Heart left ventricle (tissue), 16 donors: Measurements from ENCODE around the gene MTIF2. TPM values are rescaled to one million over a fixed set of nuclear protein-coding genes. Genes with fewer than 3 reads are reported as not detected.
"Not testable (repeated sequence)": the region's sequence is repeated elsewhere in the genome, so short reads cannot be mapped to it uniquely, and the experiment has no call there.

Experiments used
- ATAC-seq, 4 donors: fragments of 200-7000 bp; cut with Tn5 transposase; one replicate each; pipeline ENCODE4 v1.9.1; 2020 to 2022; ENCODE audit warnings: moderate library complexity in 4 of 4, mild to moderate bottlenecking in 3 of 4, moderate number of reproducible peaks in 1 of 4
- DNase-seq, 5 donors: peaks; one replicate each; pipeline ENCODE4 v3.0.0-alpha.2; 2020
- H3K27ac ChIP-seq, 12 donors: fragments of 200-600 bp; sonication (generic) in 4 of 12; one replicate each; pipeline versions ENCODE4 v1.5.0 to v1.8.0; 2016 to 2022; ENCODE audit warnings: mild to moderate bottlenecking in 2 of 12
- H3K27me3 ChIP-seq, 9 donors: fragments of 200-600 bp; sonication (generic) in 2 of 9; one replicate each; pipeline versions ENCODE4 v1.5.1 to v1.8.0; 2016 to 2022; ENCODE audit warnings: mild to moderate bottlenecking in 3 of 9
- H3K36me3 ChIP-seq, 9 donors: fragments of 200-600 bp; sonication (generic) in 2 of 9; one replicate each; pipeline versions ENCODE4 v1.5.0 to v1.8.0; 2018 to 2022; ENCODE audit warnings: mild to moderate bottlenecking in 2 of 9
- H3K4me1 ChIP-seq, 12 donors: fragments of 200-600 bp; sonication (generic) in 4 of 12; one replicate each; pipeline versions ENCODE4 v1.5.0 to v1.8.0; 2016 to 2022; ENCODE audit warnings: mild to moderate bottlenecking in 3 of 12
- H3K4me3 ChIP-seq, 12 donors: fragments of 200-600 bp; sonication (generic) in 4 of 12; one replicate each; pipeline versions ENCODE4 v1.5.0 to v1.8.0; 2017 to 2022; ENCODE audit warnings: mild to moderate bottlenecking in 9 of 12, moderate library complexity in 4 of 12
- H3K9me3 ChIP-seq, 12 donors: fragments of 200-600 bp; sonication (generic) in 4 of 12; one replicate each; pipeline versions ENCODE4 v1.5.0 to v1.8.0; 2016 to 2022; ENCODE audit warnings: mild to moderate bottlenecking in 1 of 12
- POLR2A ChIP-seq, 2 donors: fragments of 450-650 bp; IDR thresholded peaks; one replicate each; pipeline ENCODE4 v1.6.1; 2017; ENCODE audit warnings: antibody characterized with exemption in 2 of 2, mild to moderate bottlenecking in 2 of 2, moderate library complexity in 2 of 2
- WGBS, 4 donors: extraction: QIAGEN DNeasy Blood & Tissue Kit in 2 of 4; methylation state at CpG; one replicate each; pipeline versions ENCODE4 v1.1.5 to v1.1.7; 2013 to 2018; 5-methylcytosine and 5-hydroxymethylcytosine counted together
- intact Hi-C, 10 donors: fragments of 100-400 bp; cut with DNase I; formaldehyde crosslinking; loops; one replicate each; pipeline versions ENCODE4 v1.11.1 to v1.14.2; 2022
- polyA plus RNA-seq, 2 donors: library from polyadenylated mRNA; stranded (reverse); fragments of 200-250 nt; gene quantifications; one replicate each; pipeline ENCODE4 v1.2.3, GENCODE V29; 2013
- total RNA-seq, 9 donors: library from RNA; depleted of rRNA in 2 of 9; stranded (reverse); fragments of >200 nt in 2 of 9; fragmentation: NEBNext Ultra II Directional in 3 of 9; extraction: Animal tissue kit (Norgen Biotek cat#: 25700) in 3 of 9; gene quantifications; one replicate each; pipeline versions ENCODE4 v1.1.0 to v1.2.4, GENCODE V29; 2016 to 2023
- TF ChIP-seq, protein P1 (sequence below), 12 donors: fragments of 200-600 bp; sonication (generic) in 4 of 12; IDR thresholded peaks; one replicate each; pipeline versions ENCODE4 v1.5.0 to v1.8.0; 2018 to 2022; ENCODE audit warnings: antibody characterized with exemption in 12 of 12, mild to moderate bottlenecking in 5 of 12
- donor health status: ischemic (EF 13 %, LVEDD 7.1; RV severe dilation, severe dysfunction).
- donor health status: healthy with polysubstance abuse.
- donor health status: DM: no; HTN: yes; CAD: no.
- donor health status: DM: no; HTN: no; CAD: no.
- donor health status: ischemic (EF 25% LVEDD 6.9; RV normal size, moderate dysfunction).
- donor health status: ischemic (EF 25% LVEDD 5.7; RV mildly dilated, moderate dysfunction).
- donor health status: healthy.
- donor health status: DM: yes; HTN: yes; CAD: no.
- donor health status: ischemic (EF 35%, LVEDD 5.7; RV mildly dilated, moderate dysfunction).
- donor health status: nonischemic (EF 11% LVEDD 7.7; RV severe dilation, severe dysfunction).
- donor health status: DM: yes; HTN: yes; CAD: no.
- donor health status: PGD.
- donor health status: ischemic (EF 29% LVEDD 5.4; RV normal size, mild dysfunction).
- donor health status: nonischemic (EF 23%, LVEDD 6.1; RV moderate dilation, normal function).

The MTIF2 gene
- total and polyA plus RNA-seq, 11 donors: 29.9 to 54.7 (median 45.5) TPM

DNA sequence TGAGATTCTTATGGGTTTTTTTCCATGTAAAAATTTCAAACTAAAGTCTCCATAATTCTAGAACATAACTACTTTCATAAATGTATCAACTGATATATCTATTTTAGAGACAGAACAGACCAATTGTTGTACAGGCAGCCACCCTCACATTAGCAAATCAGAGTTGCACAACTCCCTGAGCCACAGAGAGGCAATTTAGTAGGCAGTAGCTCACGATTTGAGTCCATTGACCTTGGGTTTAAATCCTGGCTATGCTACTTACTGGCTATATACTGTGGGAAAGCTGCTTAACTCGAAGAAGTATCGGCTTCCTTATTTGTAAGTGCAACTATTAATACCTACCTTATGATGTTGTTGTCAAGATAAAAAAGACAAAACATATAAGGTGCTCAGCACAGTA lies 16.2 kb downstream of the MTIF2 start:
- Histone ChIP-seq H3K4me1 (no peaks in the 10 kb centered on the region), H3K9me3 (no peaks in the 10 kb centered on the region), H3K36me3 (peaks cover 0 to 99% (median 91%) of the 10 kb centered on the region in 9 donors), H3K27me3 (no peaks in the 10 kb centered on the region), H3K4me3 (no peak overlapping the region), H3K27ac (no peak overlapping the region)
- ATAC-seq (no peak), DNase-seq (no peak)
- intact Hi-C loops: no loop called here
- no peak for TF ChIP-seq POLR2A (IDR thresholded peaks at IDR 0.05)
- TF ChIP-seq, protein P1, sequence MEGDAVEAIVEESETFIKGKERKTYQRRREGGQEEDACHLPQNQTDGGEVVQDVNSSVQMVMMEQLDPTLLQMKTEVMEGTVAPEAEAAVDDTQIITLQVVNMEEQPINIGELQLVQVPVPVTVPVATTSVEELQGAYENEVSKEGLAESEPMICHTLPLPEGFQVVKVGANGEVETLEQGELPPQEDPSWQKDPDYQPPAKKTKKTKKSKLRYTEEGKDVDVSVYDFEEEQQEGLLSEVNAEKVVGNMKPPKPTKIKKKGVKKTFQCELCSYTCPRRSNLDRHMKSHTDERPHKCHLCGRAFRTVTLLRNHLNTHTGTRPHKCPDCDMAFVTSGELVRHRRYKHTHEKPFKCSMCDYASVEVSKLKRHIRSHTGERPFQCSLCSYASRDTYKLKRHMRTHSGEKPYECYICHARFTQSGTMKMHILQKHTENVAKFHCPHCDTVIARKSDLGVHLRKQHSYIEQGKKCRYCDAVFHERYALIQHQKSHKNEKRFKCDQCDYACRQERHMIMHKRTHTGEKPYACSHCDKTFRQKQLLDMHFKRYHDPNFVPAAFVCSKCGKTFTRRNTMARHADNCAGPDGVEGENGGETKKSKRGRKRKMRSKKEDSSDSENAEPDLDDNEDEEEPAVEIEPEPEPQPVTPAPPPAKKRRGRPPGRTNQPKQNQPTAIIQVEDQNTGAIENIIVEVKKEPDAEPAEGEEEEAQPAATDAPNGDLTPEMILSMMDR (IDR thresholded peaks at IDR 0.05): no peak
- WGBS, 4 donors: 93 to 96% (median 93%) methylated on average over 3 of the region's 3 CpGs

DNA sequence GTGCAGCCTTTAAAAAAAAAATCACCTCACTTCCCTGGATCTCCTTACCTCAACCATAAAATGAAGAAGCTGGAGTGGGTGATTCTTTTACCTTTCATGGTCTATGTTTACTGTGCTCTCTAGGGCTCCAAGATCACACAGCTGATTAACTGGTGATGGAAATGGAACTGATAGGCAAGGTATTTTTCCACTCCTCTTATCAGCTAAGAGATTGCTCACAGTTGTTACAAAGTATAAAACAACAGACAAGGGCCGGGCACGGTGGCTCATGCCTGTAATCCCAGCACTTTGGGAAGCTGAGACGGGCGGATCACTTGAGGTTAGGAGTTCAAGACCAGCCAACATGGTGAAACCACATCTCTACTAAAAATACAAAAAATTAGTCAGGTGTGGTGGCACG lies 22.0 kb downstream of the MTIF2 start:
- Histone ChIP-seq H3K36me3 (peaks cover 0 to 100% (median 92%) of the 10 kb centered on the region in 9 donors), H3K27me3 (no peaks in the 10 kb centered on the region), H3K27ac (no peak overlapping the region), H3K4me3 (no peak overlapping the region), H3K9me3 (no peaks in the 10 kb centered on the region), H3K4me1 (no peaks in the 10 kb centered on the region)
- ATAC-seq (no peak), DNase-seq (no peak)
- WGBS, 4 donors: 74 to 82% (median 79%) methylated on average over 5 of the region's 5 CpGs
- intact Hi-C loops: no loop called here
- TF ChIP-seq POLR2A (IDR thresholded peaks at IDR 0.05): no peak
- TF ChIP-seq, protein P1 (IDR thresholded peaks at IDR 0.05): no peak

- Histone ChIP-seq H3K4me1 (no peaks in the 10 kb centered on the region), H3K27me3 (no peaks in the 10 kb centered on the region), H3K27ac (no peak overlapping the region), H3K36me3 (peaks cover 0 to 100% (median 93%) of the 10 kb centered on the region in 9 donors), H3K9me3 (no peaks in the 10 kb centered on the region), H3K4me3 (no peak overlapping the region)
- ATAC-seq (no peak), DNase-seq (no peak)
- TF ChIP-seq, protein P1 (IDR thresholded peaks at IDR 0.05): no peak
- TF ChIP-seq POLR2A (IDR thresholded peaks at IDR 0.05): no peak
- WGBS, 4 donors: 89 to 93% (median 90%) methylated on average over 5 of the region's 5 CpGs
- intact Hi-C loops: no loop called here
Measured at GRCh38 chr2:55245411-55245810, 23.6 kb downstream of the MTIF2 start.

- Histone ChIP-seq H3K9me3 (no peaks in the 10 kb centered on the region), H3K4me3 (no peak overlapping the region), H3K4me1 (no peaks in the 10 kb centered on the region), H3K27me3 (no peaks in the 10 kb centered on the region), H3K27ac (no peak overlapping the region), H3K36me3 (peaks cover 0 to 100% (median 96%) of the 10 kb centered on the region in 9 donors)
- 53 to 78% (median 61%) methylated on average over 1 of the region's 1 CpG for WGBS, 4 donors
- no peak for DNase-seq
- ATAC-seq: peak in 1 of 4 donors; percentile 51
- intact Hi-C loops: no loop called here
- TF ChIP-seq, protein P1 (IDR thresholded peaks at IDR 0.05): no peak
- no peak for TF ChIP-seq POLR2A (IDR thresholded peaks at IDR 0.05)
Measured at GRCh38 chr2:55242617-55243016, 26.4 kb downstream of the MTIF2 start.

DNA sequence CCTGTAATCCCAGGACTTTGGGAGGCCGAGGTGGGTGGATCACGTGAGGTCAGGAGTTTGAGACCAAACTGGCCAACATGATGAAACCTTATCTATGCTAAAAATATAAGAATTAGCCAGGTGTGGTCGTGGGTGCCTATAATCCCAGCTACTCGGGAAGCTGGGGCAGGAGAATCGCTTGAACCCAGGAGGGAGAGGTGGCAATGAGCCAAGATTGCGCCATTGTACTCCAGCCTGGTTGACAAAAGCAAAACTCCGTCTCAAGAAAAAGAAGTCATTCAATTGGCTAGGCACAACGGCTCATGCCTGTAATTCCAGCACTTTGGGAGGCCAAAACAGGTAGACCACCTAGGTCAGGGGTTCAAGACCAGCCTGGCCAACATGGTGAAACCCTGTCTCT lies 27.4 kb downstream of the MTIF2 start:
- H3K9me3 ChIP-seq, H3K4me3 ChIP-seq, intact Hi-C loops, H3K27me3 ChIP-seq, ATAC-seq, DNase-seq, H3K4me1 ChIP-seq, H3K27ac ChIP-seq: not testable (repeated sequence)
- WGBS, 4 donors: 86 to 94% (median 90%) methylated on average over 8 of the region's 8 CpGs
- peaks cover 0 to 100% (median 95%) of the 10 kb centered on the region in 9 donors for H3K36me3 ChIP-seq
